OCI-LY7 (cell line): ENCODE results near the gene EEF1AKMT3. TPM values are rescaled to one million over a fixed set of nuclear protein-coding genes. Genes with fewer than 3 reads are reported as not detected.

ENCODE experiments used
- BruUV-seq: library from RNA; stranded (reverse); fragments of 400-500 nt; replicated peaks from 2 replicates; lab custom pipeline; 2021; lab: Mats Ljungman, UMichigan
- CTCF ChIA-PET: fragments of 300-600 bp; sonication (Branson Sonifier 250); formaldehyde crosslinking; loops from one replicate; lab custom pipeline; 2022; ENCODE audit warnings: antibody characterized with exemption; ENCODE audit not compliant: unreplicated experiment; lab: Charles Lee
- POLR2A ChIA-PET: fragments of 300-600 bp; sonication (Branson Sonifier 250); formaldehyde crosslinking; loops from one replicate; lab custom pipeline; 2022; ENCODE audit warnings: antibody characterized with exemption; lab: Charles Lee
- DNase-seq: peaks from one replicate; pipeline ENCODE4 v3.0.0-alpha.2; 2015; ENCODE audit warnings: low spot score
- H2AFZ ChIP-seq: fragments of 200-600 bp; sonication (generic), shearing (Covaris generic); 2 replicates; pipeline ENCODE4 v1.6.1; 2014; ENCODE audit warnings: mild to moderate bottlenecking, antibody characterized with exemption, low read length, moderate library complexity
- H3K27ac ChIP-seq: fragments of 200-600 bp; sonication (generic); 2 replicates; pipeline ENCODE4 v1.5.1; 2014; ENCODE audit warnings: mixed run types, low read depth, mild to moderate bottlenecking, moderate library complexity, low read length, inconsistent platforms; ENCODE audit not compliant: poor library complexity, severe bottlenecking
- H3K36me3 ChIP-seq: fragments of 200-600 bp; sonication (generic); 2 replicates; pipeline ENCODE4 v1.6.1; 2014; ENCODE audit warnings: mild to moderate bottlenecking, antibody characterized with exemption, low read length, moderate library complexity, mixed read lengths; ENCODE audit not compliant: insufficient read depth
- H3K4me1 ChIP-seq: fragments of 200-600 bp; sonication (generic); 2 replicates; pipeline ENCODE4 v1.5.1; 2014; ENCODE audit warnings: mild to moderate bottlenecking, low read length; ENCODE audit not compliant: insufficient read depth, poor library complexity, severe bottlenecking
- H3K4me2 ChIP-seq: fragments of 200-600 bp; sonication (generic); 2 replicates; pipeline ENCODE4 v1.6.1; 2014; ENCODE audit warnings: mild to moderate bottlenecking, low read length
- H3K4me3 ChIP-seq: fragments of 200-600 bp; sonication (generic); 2 replicates; pipeline ENCODE4 v1.5.1; 2014; ENCODE audit warnings: mild to moderate bottlenecking, low read depth, low read length; ENCODE audit not compliant: poor library complexity, severe bottlenecking
- H3K79me2 ChIP-seq: fragments of 200-600 bp; sonication (generic); 2 replicates; pipeline ENCODE4 v1.6.1; 2016; ENCODE audit warnings: low read depth, mild to moderate bottlenecking, low read length, moderate library complexity, mixed read lengths; ENCODE audit not compliant: insufficient read depth
- H3K9me2 ChIP-seq: fragments of 200-600 bp; sonication (generic); 2 replicates; pipeline ENCODE4 v1.6.1; 2016; ENCODE audit warnings: mild to moderate bottlenecking, low read length, mixed read lengths; ENCODE audit not compliant: insufficient read depth
- H3K9me3 ChIP-seq: fragments of 200-600 bp; sonication (generic); 2 replicates; pipeline ENCODE4 v1.6.1; 2014; ENCODE audit warnings: mild to moderate bottlenecking, mixed run types, low read length, mixed read lengths
- H4K20me1 ChIP-seq: fragments of 200-600 bp; sonication (generic); 2 replicates; pipeline ENCODE4 v1.6.1; 2014; ENCODE audit warnings: mild to moderate bottlenecking, antibody characterized with exemption, low read length, moderate library complexity, mixed read lengths; ENCODE audit not compliant: insufficient read depth
- CTCF ChIP-seq: fragments of 200-600 bp; sonication (generic); conservative IDR thresholded peaks from 2 replicates; pipeline ENCODE4 v1.5.1; 2014; ENCODE audit warnings: mild to moderate bottlenecking, antibody characterized with exemption, low read length, moderate library complexity, mixed read lengths
- EZH2phosphoT487 ChIP-seq: fragments of 200-600 bp; sonication (generic); IDR thresholded peaks from 2 replicates; pipeline ENCODE4 v1.6.1; 2018; ENCODE audit warnings: low read depth, borderline replicate concordance, mild to moderate bottlenecking, mixed run types, antibody characterized with exemption, low read length, moderate library complexity, mixed read lengths
- intact Hi-C: fragments of 100-400 bp; cut with micrococcal nuclease; formaldehyde crosslinking; loops from one replicate; pipeline ENCODE4 v1.10.0; 2022; ENCODE audit not compliant: unreplicated experiment
- total RNA-seq, 2 experiments: library from RNA; depleted of rRNA in 1 of 2; stranded (reverse); fragments of >200 nt in 1 of 2; shearing (Covaris generic) in 1 of 2; gene quantifications; 2 replicates each; pipeline ENCODE4 v1.2.3, GENCODE V29; 2014 to 2022

The EEF1AKMT3 gene
- total RNA-seq, 2 experiments from 2014 or later = 3.4 to 6.3 TPM

- Histone ChIP-seq H3K36me3 (peaks cover 10% of the 10 kb centered on the region), H3K79me2 (peaks cover 14% of the 10 kb centered on the region; the same call in 1 of the 2 replicates), H4K20me1 (no peaks in the 10 kb centered on the region), H3K4me3 (no peak within 1 kb of the TSS), H2AFZ (no peak within 1 kb of the TSS), H3K9me2 (no peaks in the 10 kb centered on the region), H3K27ac (no peak within 1 kb of the TSS), H3K9me3 (no peaks in the 10 kb centered on the region), H3K4me1 (peaks cover 34% of the 10 kb centered on the region), H3K4me2 (peak within 1 kb of the TSS; percentile 93; the same call in 1 of the 2 replicates)
- no TSS peak for BruUV-seq
- CTCF ChIA-PET = no interaction called here
- intact Hi-C loops = no loop called here
- DNase-seq = no peak
- POLR2A ChIA-PET = interaction anchor here (0.5 to 0.7 kb wide), 5 partner anchors 8 to 324 kb away, joined by 3 to 7 read pairs (median 4); no protein-coding TSS in a partner anchor
- TF ChIP-seq EZH2phosphoT487 (no peak), CTCF (no peak)
Measured at GRCh38 chr12:57738661-57739237, 33.7 kb upstream of the EEF1AKMT3 start, which contains the start of gene AGAP2. Gene AGAP2 (minus strand): TSS chr12:57738742. CDS start chr12:57738246, 496 bp downstream.

GRCh38 chr12:57739387-57739786, 33.0 kb upstream of the EEF1AKMT3 start:
- Histone ChIP-seq H3K79me2 (peaks cover 14% of the 10 kb centered on the region; the same call in 1 of the 2 replicates), H3K4me3 (no peak overlapping the region), H2AFZ (no peak overlapping the region), H3K4me1 (peaks cover 40% of the 10 kb centered on the region), H3K9me3 (no peaks in the 10 kb centered on the region), H3K36me3 (peaks cover 4% of the 10 kb centered on the region; the same call in 1 of the 2 replicates), H4K20me1 (no peaks in the 10 kb centered on the region), H3K9me2 (no peaks in the 10 kb centered on the region), H3K27ac (no peak overlapping the region), H3K4me2 (peak overlapping the region; percentile 93; the same call in 1 of the 2 replicates)
- POLR2A ChIA-PET = interaction anchor here (0.5 to 0.6 kb wide), 2 partner anchors 26 to 325 kb away, joined by 3 to 4 read pairs; no protein-coding TSS in a partner anchor
- no peak for DNase-seq
- intact Hi-C loops = no loop called here
- CTCF ChIA-PET = no interaction called here
- BruUV-seq = no TSS peak
- TF ChIP-seq EZH2phosphoT487 (no peak), CTCF (no peak)
